ENCODE data around the gene AADACL3. TPM values are rescaled to one million over a fixed set of nuclear protein-coding genes. Genes with fewer than 3 reads are reported as not detected.
"Not testable (repeated sequence)": the region's sequence is repeated elsewhere in the genome, so short reads cannot be mapped to it uniquely, and the experiment has no call there.

The AADACL3 gene
- total RNA-seq, 1 experiment from 2014 or later: not detected

DNA sequence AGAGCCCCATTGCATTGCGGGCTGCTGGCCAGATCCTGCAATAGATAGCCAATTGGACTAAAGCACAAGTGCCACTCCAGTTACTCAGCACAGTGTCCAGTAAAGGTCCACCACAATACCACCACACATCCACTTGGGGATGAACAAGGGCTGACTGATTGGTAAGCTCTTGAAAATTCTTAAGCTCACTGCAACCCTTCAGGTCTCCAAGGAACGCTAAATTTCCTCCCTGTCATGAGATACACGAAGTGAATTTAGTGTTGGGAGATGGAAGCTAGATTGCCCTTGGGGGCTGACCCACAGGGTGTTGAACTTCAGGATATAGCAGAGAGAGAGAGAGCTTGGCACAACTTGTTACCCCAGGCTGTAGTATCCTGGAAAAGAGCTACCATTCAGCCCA lies 9.8 kb upstream of the AADACL3 start:
- DNase-seq (ENCODE audit: low read depth in 1 of 2, low spot score in 2 of 2): no peak
- H3K9me3 ChIP-seq (replicated peaks): no peaks in the 10 kb centered on the region
- H3K4me1 ChIP-seq (replicated peaks): no peaks in the 10 kb centered on the region
- no peaks in the 10 kb centered on the region for H3K36me3 ChIP-seq
- no peaks in the 10 kb centered on the region for H3K27me3 ChIP-seq (replicated peaks)
- no peak overlapping the region for H3K4me3 ChIP-seq
- H3K27ac ChIP-seq: no peak overlapping the region

- Histone ChIP-seq H3K27me3 (replicated peaks) (no peaks in the 10 kb centered on the region), H3K4me3 (no peak overlapping the region), H3K9me3 (replicated peaks) (no peaks in the 10 kb centered on the region), H3K27ac (no peak overlapping the region), H3K36me3 (no peaks in the 10 kb centered on the region), H3K4me1 (replicated peaks) (no peaks in the 10 kb centered on the region)
- no peak for DNase-seq (ENCODE audit: low read depth in 1 of 2, low spot score in 2 of 2)
Measured at GRCh38 chr1:12708396-12709090, 7.4 kb upstream of the AADACL3 start.

DNA sequence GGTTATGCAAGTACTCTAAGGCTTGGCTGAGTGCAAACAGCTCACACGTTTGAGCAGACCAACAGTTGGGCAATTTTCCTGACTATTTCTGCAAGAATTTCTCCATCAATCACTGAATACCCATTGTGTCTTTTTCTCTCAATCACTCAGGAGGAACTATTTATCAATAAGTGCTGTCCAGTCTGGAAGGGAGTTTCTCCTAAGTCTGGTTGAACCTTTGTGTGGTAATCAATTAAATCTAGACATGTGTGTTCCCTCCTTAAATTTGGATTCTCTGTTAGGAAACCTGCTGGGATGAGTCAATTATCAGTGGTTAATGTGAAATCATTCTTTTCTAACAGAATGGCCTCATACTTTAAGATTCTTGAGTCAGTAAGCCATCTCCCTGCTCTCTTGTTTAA lies 6.8 kb upstream of the AADACL3 start:
- H3K27ac ChIP-seq: no peak overlapping the region
- H3K27me3 ChIP-seq (replicated peaks): no peaks in the 10 kb centered on the region
- no peaks in the 10 kb centered on the region for H3K36me3 ChIP-seq
- H3K4me1 ChIP-seq (replicated peaks): no peaks in the 10 kb centered on the region
- H3K9me3 ChIP-seq (replicated peaks): no peaks in the 10 kb centered on the region
- H3K4me3 ChIP-seq: no peak overlapping the region
- DNase-seq (ENCODE audit: low read depth in 1 of 2, low spot score in 2 of 2): no peak

- Histone ChIP-seq H3K36me3 (no peaks in the 10 kb centered on the region), H3K27me3 (replicated peaks) (no peaks in the 10 kb centered on the region), H3K27ac (no peak overlapping the region), H3K4me1 (replicated peaks) (no peaks in the 10 kb centered on the region), H3K4me3 (no peak overlapping the region), H3K9me3 (replicated peaks) (no peaks in the 10 kb centered on the region)
- DNase-seq (ENCODE audit: low read depth in 1 of 2, low spot score in 2 of 2): no peak
Measured at GRCh38 chr1:12709696-12710095, 6.2 kb upstream of the AADACL3 start.

GRCh38 chr1:12711536-12711935 lies 4.4 kb upstream of the AADACL3 start:
- Histone ChIP-seq H3K4me3 (no peak overlapping the region), H3K36me3 (no peaks in the 10 kb centered on the region), H3K27ac (no peak overlapping the region), H3K9me3 (replicated peaks) (no peaks in the 10 kb centered on the region), H3K4me1 (replicated peaks) (no peaks in the 10 kb centered on the region), H3K27me3 (replicated peaks) (no peaks in the 10 kb centered on the region)
- no peak for DNase-seq (ENCODE audit: low read depth in 1 of 2, low spot score in 2 of 2)

DNA sequence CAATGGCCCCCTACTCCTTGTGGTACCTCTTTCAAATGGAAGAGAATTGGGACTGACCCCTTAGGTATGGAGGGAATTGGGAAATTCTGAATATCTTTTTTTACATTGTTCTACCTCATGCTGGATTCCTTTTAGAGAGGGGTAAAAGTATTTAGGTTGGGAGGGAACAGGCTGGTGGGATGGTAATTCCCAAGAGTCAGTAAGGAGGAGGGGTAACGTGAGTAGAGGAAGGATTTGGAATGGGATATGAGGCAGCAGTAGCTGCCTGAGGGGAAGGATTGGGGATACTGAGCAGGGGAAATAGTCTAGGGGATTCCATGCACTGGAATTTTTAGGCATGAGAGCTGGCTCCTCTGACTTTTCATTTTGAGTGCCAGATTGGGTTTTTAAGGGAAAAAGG lies 3.8 kb upstream of the AADACL3 start:
- Histone ChIP-seq H3K36me3 (no peaks in the 10 kb centered on the region), H3K4me1 (replicated peaks) (no peaks in the 10 kb centered on the region), H3K4me3 (no peak overlapping the region), H3K27ac (no peak overlapping the region), H3K9me3 (replicated peaks) (no peaks in the 10 kb centered on the region), H3K27me3 (replicated peaks) (0 out of 2 replicates have a peak, but pooled peaks cover 2% of the 10 kb centered on the region)
- DNase-seq (ENCODE audit: low read depth in 1 of 2, low spot score in 2 of 2): no peak

DNA sequence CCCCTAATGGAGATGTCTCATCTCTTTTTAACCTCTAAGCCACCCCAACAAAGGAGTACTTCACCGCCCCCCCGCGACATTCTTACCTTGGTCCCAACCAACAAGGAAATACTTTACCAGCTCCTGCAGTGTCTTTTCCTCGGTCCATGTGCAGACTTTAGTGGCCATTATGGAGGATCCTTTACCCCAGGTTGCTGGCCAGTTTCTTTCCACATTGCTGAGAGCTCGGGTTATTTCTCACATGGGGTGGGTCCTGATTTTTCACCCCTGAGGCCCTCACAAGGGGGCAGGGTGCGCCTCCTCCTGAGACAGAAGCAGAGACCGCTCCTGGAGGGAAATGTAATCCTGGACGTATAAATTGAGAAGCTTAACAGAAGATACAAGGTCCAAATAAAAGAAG lies 3.0 kb upstream of the AADACL3 start:
- DNase-seq (ENCODE audit: low read depth in 1 of 2, low spot score in 2 of 2): no peak
- no peaks in the 10 kb centered on the region for H3K36me3 ChIP-seq
- no peaks in the 10 kb centered on the region for H3K9me3 ChIP-seq (replicated peaks)
- H3K27me3 ChIP-seq (replicated peaks): peaks cover 3% of the 10 kb centered on the region; the same call in 1 of the 2 replicates
- no peaks in the 10 kb centered on the region for H3K4me1 ChIP-seq (replicated peaks)
- H3K4me3 ChIP-seq: no peak overlapping the region
- H3K27ac ChIP-seq: no peak overlapping the region

DNA sequence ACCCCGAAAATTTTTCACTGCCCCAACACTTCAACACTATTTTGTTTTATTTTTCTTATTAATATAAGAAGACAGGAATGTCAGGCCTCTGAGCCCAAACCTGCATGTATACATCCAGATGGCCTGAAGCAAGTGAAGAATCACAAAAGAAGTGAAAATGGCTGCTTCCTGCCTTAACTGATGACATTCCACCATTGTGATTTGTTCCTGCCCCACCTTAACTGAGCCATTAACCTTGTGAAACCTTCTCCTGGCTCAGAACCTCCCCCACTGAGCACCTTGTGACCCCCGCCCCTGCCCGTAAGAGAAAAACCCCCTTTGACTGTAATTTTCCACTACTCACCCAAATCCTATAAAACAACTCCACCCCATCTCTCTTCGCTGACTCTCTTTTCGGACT lies 2.3 kb upstream of the AADACL3 start:
- not testable (repeated sequence) for H3K4me3 ChIP-seq; H3K9me3 ChIP-seq (replicated peaks); H3K27me3 ChIP-seq (replicated peaks); H3K4me1 ChIP-seq (replicated peaks); H3K27ac ChIP-seq; H3K36me3 ChIP-seq; DNase-seq (ENCODE audit: low read depth in 1 of 2, low spot score in 2 of 2)

DNA sequence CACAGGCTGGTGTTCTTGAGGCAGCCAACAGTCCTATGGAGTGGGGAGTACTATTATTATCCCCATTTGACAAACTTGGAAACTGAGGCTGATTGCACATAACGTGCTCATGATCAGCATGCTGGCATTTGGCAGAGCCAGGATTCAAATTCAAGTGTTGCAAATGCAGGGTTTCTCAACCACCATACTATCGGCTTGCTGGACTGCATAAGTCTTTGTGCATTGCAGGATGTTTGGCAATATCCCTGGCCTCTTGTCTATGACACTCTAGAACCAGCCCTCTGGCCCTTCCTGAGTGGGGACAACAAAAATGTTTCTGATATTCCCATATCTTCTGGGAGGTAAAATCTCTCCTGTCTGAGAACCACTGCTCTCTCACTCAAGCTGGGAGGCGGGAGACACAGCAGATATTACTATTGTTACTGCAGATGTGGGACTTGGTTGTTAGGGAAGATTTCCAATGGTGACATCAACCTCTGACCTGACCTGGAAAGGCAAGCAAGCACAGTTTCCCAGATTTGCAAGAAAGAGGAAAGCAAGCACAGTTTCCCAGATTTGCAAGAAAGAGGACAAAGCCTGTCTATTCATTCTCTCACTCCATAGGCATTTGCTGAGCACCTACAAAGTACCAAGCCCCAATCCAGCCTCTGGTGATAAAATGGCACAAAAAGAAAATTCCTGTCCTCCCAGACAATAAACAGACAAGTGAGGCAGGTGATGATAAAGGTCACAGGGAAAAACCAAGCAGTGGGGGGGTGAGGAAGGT lies 1.0 kb upstream of the AADACL3 start:
- peaks cover 3% of the 10 kb centered on the region; the same call in 1 of the 2 replicates for H3K27me3 ChIP-seq (replicated peaks)

GRCh38 chr1:12717301-12717838 lies 1.5 kb downstream of the AADACL3 start:
- H3K9me3 ChIP-seq (replicated peaks): no peaks in the 10 kb centered on the region

More for the DNA sequence above, 1.0 kb upstream of the AADACL3 start:
- DNase-seq (ENCODE audit: low read depth in 1 of 2, low spot score in 2 of 2): no peak
- H3K9me3 ChIP-seq (replicated peaks): no peaks in the 10 kb centered on the region
- no peaks in the 10 kb centered on the region for H3K36me3 ChIP-seq
- no peaks in the 10 kb centered on the region for H3K4me1 ChIP-seq (replicated peaks)
- H3K4me3 ChIP-seq: no peak overlapping the region
- H3K27ac ChIP-seq: no peak overlapping the region

GRCh38 chr1:12722626-12723025 lies 6.7 kb downstream of the AADACL3 start:
- H3K27ac ChIP-seq: no peak overlapping the region
- H3K4me1 ChIP-seq (replicated peaks): no peaks in the 10 kb centered on the region
- no peaks in the 10 kb centered on the region; the same call in 1 of the 2 replicates for H3K27me3 ChIP-seq (replicated peaks)
- no peaks in the 10 kb centered on the region for H3K9me3 ChIP-seq (replicated peaks)
- no peak for DNase-seq (ENCODE audit: low read depth in 1 of 2, low spot score in 2 of 2)
- H3K36me3 ChIP-seq: no peaks in the 10 kb centered on the region
- H3K4me3 ChIP-seq: no peak overlapping the region

More at GRCh38 chr1:12717301-12717838, 1.5 kb downstream of the AADACL3 start:
- Histone ChIP-seq H3K36me3 (no peaks in the 10 kb centered on the region), H3K27me3 (replicated peaks) (peaks cover 3% of the 10 kb centered on the region; the same call in 1 of the 2 replicates), H3K27ac (no peak overlapping the region), H3K4me3 (no peak overlapping the region), H3K4me1 (replicated peaks) (no peaks in the 10 kb centered on the region)
- DNase-seq (ENCODE audit: low read depth in 1 of 2, low spot score in 2 of 2): no peak

DNA sequence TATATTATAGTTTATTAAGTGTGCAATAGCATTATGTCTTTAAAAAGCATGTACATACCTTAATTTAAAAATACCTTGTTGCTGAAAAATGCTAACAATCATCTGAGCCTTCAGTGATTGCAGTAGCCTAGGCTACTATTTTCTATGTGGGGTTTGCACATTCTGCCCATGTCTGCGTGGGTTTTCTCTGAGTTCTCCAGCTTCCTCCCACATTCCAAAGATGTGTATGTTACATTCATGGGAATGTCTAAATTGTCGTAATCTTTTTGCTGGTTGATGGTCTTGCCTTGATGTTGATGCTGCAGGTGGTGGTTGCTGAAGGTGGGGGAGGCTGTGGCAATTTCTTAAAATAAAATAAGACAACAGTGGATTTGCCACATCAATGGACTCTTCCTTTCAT lies 12.5 kb downstream of the AADACL3 start:
- no peaks in the 10 kb centered on the region for H3K27me3 ChIP-seq (replicated peaks)
- H3K4me1 ChIP-seq (replicated peaks): no peaks in the 10 kb centered on the region
- no peak overlapping the region for H3K27ac ChIP-seq
- H3K36me3 ChIP-seq: no peaks in the 10 kb centered on the region
- H3K4me3 ChIP-seq: no peak overlapping the region
- H3K9me3 ChIP-seq (replicated peaks): no peaks in the 10 kb centered on the region
- DNase-seq (ENCODE audit: low read depth in 1 of 2, low spot score in 2 of 2): no peak

DNA sequence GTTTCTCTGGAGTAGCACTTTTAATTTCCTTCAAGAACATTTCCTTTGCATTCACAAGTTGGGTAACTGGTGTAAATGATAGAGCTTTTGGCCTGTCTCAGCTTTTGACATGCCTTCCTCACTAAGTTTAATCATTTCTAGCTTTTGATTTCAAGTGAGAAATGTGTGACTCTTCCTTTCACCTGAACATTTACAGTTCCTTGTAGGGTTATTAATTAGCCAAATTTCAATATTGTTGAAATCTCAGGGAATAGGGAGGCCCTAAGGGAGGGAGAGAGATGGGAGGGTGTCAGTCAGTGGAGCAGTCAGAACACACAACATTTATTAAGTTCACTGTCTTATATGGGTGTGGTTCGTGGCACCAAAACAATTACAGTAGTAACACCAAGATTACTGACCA lies 14.2 kb downstream of the AADACL3 start:
- no peaks in the 10 kb centered on the region for H3K27me3 ChIP-seq (replicated peaks)
- H3K4me1 ChIP-seq (replicated peaks): no peaks in the 10 kb centered on the region
- H3K27ac ChIP-seq: no peak overlapping the region
- no peaks in the 10 kb centered on the region for H3K36me3 ChIP-seq
- H3K4me3 ChIP-seq: no peak overlapping the region
- no peak for DNase-seq (ENCODE audit: low read depth in 1 of 2, low spot score in 2 of 2)
- H3K9me3 ChIP-seq (replicated peaks): no peaks in the 10 kb centered on the region

- DNase-seq (ENCODE audit: low read depth in 1 of 2, low spot score in 2 of 2); H3K4me3 ChIP-seq; H3K27me3 ChIP-seq (replicated peaks); H3K36me3 ChIP-seq; H3K9me3 ChIP-seq (replicated peaks); H3K4me1 ChIP-seq (replicated peaks); H3K27ac ChIP-seq: not testable (repeated sequence)
Measured at GRCh38 chr1:12731084-12731483, 15.2 kb downstream of the AADACL3 start.
